IPS-11a (cell line): ENCODE measurements around the gene QSOX2.
A peak's percentile ranks its signal among the peaks of the same experiment; 100 is the strongest.

Source experiments
- H3K4me3 ChIP-seq: one replicate; pipeline ENCODE4 v1.5.1; 2013; ENCODE audit warnings: low read depth, low read length, control low read depth

Gene QSOX2

GRCh38 chr9:136245219-136246150 is at the start of gene QSOX2:
QSOX2 (minus strand) TSS chr9:136245812; CDS start chr9:136245803, 9 bp downstream.
- peak within 1 kb of the TSS; percentile 81 for H3K4me3 ChIP-seq

- no peak overlapping the region for H3K4me3 ChIP-seq
These were observed 49.4 kb upstream of the QSOX2 start for GRCh38 chr9:136295055-136295454.

GRCh38 chr9:136294437-136294836 is 48.8 kb upstream of the QSOX2 start:
- H3K4me3 ChIP-seq = no peak overlapping the region

GRCh38 chr9:136293476-136294077 is 48.0 kb upstream of the QSOX2 start:
- H3K4me3 ChIP-seq = no peak overlapping the region

- no peak overlapping the region for H3K4me3 ChIP-seq
These were observed 47.2 kb upstream of the QSOX2 start for GRCh38 chr9:136292591-136293448.

- H3K4me3 ChIP-seq = no peak overlapping the region
These were observed 46.5 kb upstream of the QSOX2 start for GRCh38 chr9:136292026-136292538.

- no peak overlapping the region for H3K4me3 ChIP-seq
These were observed 45.9 kb upstream of the QSOX2 start for GRCh38 chr9:136291306-136292025.

- no peak overlapping the region for H3K4me3 ChIP-seq
These were observed 44.9 kb upstream of the QSOX2 start for GRCh38 chr9:136290508-136291000.

GRCh38 chr9:136289651-136290507 is 44.3 kb upstream of the QSOX2 start:
- H3K4me3 ChIP-seq = no peak overlapping the region

GRCh38 chr9:136287960-136288753 is 42.5 kb upstream of the QSOX2 start:
- H3K4me3 ChIP-seq = no peak overlapping the region

- no peak overlapping the region for H3K4me3 ChIP-seq
These were observed 41.4 kb upstream of the QSOX2 start for GRCh38 chr9:136286987-136287379.

- no peak overlapping the region for H3K4me3 ChIP-seq
These were observed 40.9 kb upstream of the QSOX2 start for GRCh38 chr9:136286359-136286986.

- no peak overlapping the region for H3K4me3 ChIP-seq
These were observed 40.1 kb upstream of the QSOX2 start for GRCh38 chr9:136285501-136286358.

- H3K4me3 ChIP-seq = no peak overlapping the region
These were observed 39.3 kb upstream of the QSOX2 start for GRCh38 chr9:136284951-136285350.

- no peak overlapping the region for H3K4me3 ChIP-seq
These were observed 38.7 kb upstream of the QSOX2 start for GRCh38 chr9:136284311-136284710.

GRCh38 chr9:136283291-136284235 is 38.0 kb upstream of the QSOX2 start:
- H3K4me3 ChIP-seq = no peak overlapping the region
